ENCODE measurements around the gene CLEC3A. TPM values are rescaled to one million over a fixed set of nuclear protein-coding genes. Genes with fewer than 3 reads are reported as not detected.
"Not testable (repeated sequence)": the region's sequence is repeated elsewhere in the genome, so short reads cannot be mapped to it uniquely, and the experiment has no call there.

Gene CLEC3A
- total RNA-seq, 1 experiment from 2014 or later: 10.9 TPM

DNA sequence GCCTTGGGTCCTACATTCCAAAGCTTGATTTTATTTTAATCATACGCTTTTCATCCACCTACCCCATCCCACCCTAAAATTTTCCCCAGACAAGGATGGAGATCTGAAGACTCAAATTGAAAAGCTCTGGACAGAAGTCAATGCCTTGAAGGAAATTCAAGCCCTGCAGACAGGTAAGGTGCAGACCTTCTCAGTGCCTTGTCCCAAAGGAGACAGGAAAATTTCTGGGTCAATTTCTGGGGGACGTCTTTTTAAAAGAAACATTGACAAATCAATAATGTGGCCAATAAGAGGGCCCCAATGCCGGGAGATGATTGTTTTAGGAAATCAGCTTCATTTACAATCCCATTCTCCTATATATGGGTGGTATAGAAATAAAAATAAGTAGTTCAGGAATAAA is 5.7 kb downstream of the CLEC3A start:
- no peak for DNase-seq (ENCODE audit: low spot score)

DNA sequence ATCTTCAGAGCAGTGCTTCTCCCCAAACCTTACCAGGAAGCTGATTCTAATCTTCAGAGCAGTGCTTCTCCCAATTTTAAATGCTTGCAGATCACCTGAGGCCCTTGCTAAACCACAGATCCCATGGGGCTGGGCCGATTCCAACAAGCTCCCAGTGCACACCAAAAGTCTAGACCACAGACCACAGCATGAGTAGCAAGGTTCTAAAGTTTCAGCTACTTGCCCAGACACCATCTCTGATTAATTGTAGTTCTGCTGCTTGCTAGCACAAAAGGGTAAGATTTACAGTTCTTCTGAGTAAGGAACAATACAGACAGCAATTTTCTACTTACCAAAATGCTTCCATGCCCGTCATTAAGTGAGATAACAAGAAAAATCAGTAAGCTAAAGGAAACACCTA is 12.2 kb downstream of the CLEC3A start:
- DNase-seq (ENCODE audit: low spot score): peak; percentile 84

DNA sequence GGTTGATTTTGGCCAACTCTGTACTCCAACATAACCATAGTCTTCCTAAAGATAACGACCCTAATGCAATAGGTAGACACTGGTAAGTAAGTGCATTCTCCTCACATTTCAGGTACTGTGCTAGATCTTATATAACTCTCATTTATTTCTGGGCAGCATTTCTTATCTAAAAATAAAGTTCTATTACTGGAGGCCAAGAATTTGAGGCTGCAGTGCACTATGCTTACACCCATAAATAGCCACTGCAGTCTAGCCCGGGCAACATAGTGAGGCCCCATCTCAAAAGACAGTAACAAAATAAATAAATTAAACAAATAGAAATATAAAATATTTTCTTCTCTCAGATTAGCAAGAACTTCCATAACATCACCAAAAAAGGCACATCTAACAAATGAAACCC is 12.7 kb downstream of the CLEC3A start:
- no peak for DNase-seq (ENCODE audit: low spot score)

DNA sequence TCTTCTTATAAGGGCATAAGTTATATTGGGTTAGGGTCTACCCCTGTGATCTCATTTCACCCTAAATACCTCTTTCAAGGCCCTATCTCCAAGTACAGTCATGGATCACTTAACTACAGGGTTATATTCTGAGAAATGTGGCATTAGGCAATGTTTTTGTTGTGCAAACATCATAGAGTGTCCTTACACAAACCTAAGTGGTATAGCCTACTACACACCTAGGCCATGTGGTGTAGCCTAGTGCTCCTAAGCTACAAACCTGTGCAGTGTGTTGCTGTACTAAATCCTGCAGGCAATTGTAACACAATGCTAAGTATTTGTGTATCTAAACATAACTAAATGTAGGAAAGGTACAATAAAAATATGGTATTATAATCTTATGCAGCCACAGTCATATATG is 18.0 kb downstream of the CLEC3A start:
- no peak for DNase-seq (ENCODE audit: low spot score)

DNA sequence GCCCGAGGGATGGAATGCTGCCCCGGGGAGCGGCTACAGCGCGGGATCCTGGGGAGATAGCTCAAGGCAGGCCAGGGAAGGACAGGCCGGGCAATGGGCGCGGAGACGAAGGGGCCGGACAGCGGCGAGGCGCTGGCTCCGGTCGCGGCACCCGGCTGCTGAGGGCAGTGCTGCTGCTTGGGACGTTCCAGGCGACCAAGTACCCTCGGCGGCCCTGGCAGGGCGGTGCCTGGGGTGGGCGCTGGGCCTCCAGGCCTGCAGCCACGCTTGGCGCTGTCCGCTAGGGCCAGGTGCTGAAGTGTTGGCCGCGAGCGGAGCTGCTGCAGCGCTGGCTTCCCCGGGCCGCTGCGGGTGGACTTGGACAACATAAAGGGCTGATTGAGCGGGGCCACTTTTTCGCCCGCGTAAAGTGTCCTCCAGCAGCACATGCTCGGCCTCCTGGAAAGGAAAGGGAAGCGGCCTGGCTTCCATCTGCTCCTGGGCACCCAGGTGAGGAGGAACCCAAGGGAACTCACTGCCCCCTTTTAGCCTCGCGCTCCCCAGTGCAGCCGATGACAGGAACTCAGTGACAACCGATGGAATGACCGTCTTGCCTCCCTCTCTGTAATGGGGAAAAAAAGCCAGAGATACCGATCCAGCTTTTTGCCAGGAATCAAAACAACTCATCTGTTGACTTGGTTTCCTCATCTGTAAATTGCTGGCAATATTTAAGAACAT is 23.7 kb downstream of the CLEC3A start:
- DNase-seq (ENCODE audit: low spot score): peak; percentile 18

DNA sequence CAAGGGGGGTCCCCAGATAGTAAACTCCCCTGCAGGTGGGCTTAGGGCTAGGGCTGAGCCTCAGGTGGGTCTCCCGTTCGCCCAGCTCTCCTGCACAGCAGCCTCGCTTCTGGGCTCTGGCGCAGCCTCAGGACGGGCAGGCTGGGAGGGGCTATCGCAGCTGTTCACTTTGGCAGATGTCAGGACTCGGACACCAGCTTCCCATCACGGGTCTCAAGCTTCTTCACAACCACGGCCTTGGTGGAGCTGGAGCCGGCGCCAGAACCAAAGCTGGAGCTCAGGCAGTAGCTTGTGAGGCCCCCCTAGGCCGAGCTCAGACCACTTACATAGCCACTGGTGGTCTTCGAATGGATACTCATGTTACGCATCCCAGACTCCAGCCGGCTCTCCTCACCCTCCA is 26.0 kb downstream of the CLEC3A start:
- DNase-seq (ENCODE audit: low spot score): no peak

DNA sequence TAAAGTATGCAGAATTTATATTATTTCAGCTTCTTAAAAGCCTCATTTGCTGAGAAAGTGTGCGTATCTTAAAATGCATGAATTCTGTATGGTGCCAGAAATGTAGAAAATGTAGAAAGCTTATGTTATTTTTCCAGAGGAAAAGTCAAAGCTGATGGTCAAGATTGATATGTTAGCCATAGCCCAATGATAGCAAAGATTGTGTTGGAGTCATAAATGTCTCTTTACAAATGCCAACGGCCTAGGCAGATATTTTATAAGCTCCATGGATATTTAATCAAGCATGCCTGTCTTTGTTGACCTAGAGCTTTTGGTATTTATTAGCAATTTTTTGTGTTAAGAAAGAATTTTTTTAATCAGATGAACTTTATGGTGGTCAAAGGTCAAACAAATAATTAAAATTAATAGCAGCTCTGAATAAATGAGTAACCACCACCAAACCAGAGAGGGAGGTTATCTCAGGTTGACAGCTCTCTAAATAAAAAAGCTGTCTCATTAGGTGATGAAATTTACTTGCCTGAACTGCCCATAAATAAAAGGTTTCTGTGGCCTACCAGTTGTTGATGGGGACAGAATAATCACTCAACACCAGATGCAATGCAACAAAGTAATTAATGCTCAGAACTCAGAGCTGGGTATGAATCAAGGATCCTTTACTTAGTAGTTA is 28.5 kb downstream of the CLEC3A start:
- no peak for DNase-seq (ENCODE audit: low spot score)

DNA sequence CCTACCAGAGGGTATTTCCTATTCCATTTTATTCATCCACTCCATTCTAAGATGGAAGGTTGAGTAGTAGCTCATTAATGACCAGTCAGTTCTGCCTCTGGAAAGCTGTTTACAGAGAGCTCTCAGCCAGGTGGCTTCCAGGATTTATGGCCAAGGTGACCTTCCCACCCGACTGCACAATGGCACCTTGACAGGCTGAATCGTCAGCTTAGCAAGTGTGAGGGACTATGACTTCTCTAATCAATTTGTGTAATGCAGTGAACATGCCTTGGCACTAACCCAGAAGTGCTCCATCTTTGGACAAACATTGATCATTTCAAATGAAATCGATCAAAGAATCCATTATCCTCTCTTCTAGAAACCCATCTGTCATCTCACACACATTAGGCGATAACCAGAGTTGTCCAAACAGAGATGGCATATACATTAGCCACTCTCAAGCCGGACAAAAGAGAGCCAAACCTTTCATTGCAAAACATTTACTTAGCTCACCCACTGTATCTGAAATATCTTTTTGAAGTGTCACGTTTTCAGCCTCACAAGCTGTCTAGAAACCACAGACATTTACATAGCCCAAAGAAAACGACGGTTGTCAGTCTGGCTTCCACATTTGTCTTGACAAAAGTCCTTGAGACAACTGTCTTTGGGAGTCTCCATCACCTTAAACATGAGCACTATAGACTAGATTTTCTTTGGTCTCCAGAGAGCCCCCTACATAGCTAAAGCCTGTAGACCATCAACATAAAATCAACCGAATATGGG is 35.6 kb downstream of the CLEC3A start:
- DNase-seq (ENCODE audit: low spot score): no peak

DNA sequence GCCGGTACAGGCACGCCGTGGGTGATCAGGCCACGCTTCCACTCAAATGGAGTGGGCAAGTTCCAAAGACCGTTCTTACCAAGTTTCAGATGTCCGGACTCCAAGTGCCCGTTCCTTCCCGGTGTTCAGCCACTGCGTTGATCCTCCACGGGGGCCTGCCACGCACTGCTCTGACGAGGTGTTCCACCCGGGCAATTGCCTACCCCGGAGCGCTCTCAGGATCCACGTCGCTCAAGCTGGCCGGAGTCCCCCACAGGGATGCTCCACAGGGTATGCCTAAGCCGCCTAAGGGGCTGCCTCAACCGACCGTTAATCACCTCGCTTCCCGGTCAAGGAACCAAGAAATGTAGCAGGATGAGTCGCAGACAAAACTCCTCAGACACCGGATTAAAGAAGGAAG is 37.5 kb downstream of the CLEC3A start:
- DNase-seq (ENCODE audit: low spot score): not testable (repeated sequence)

DNA sequence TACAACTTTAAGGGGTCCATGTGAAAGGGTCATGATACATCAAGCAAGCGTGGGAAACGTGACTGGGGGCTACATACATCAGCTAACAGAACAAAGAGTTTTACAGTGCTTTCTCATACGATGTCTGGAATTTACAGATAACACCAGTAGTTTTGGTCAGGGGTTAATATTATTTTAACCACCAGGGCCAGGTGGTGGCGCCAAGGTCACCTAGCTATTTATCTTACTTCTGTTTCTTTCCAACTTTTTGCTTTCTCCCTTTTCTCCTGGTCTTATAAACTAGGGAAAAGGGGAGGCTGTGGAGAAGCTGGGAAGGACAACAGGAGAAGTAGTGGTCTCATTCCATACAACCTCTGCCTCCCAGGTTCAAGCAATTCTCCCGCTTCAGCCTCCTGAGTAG is 37.9 kb downstream of the CLEC3A start:
- DNase-seq (ENCODE audit: low spot score): no peak

DNA sequence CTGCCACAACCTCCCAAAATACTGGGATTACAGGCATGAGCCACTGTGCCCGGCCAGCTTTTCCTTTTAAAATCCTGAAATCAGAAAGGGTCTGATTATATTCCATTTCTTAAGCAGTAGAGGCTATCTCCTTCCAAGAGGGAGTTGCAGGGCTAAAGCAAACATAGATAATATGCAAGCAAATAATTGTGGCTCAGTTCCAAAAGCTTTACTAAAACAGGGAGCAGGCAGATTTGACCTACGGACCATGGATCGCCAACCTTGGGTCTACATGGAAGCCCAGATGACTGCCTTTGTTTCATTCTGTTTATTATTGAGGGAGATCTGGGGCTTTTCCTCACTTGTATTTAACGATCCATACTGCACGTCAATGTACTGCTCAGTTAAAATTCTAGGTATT is 38.5 kb downstream of the CLEC3A start:
- DNase-seq (ENCODE audit: low spot score): no peak

DNA sequence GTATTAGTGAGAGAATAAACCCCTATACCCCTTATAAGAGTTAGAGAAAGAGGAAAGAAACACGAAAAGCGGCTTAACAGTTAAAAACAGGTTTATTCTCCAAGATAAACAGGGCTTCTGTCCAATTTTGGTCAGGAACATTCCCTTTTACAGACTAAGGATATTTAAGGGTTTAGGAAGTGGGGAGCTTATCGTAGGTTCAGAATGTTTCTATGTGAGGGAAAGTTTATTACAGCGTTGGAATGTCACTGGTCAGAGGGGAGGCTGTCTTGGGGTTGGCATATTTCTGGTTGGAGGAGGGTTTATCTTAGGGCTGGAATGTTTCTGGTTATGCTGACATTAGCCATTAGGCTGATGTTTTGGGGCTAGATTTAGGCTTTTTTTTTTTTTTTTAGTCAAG is 43.0 kb downstream of the CLEC3A start:
- peak; percentile 59 for DNase-seq (ENCODE audit: low spot score)

DNA sequence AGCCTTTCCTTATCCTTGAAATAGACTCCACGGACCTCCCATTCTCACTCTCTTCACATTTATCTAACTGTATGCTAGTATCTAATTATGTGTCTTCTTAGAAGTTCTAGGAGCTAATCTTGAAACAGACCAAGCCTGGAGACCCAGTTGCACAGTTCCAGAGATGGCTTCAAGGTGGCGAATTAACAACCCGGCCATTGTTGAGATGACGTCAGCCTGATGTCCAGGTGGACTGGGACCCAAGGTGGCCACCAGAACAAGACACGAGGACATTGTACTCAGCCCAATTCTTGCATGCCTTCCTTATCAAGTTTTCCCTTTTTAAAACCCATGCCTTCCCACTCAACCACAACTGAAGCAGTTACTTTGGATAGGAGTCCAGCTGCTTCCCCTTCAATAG is 47.6 kb downstream of the CLEC3A start:
- no peak for DNase-seq (ENCODE audit: low spot score)

DNA sequence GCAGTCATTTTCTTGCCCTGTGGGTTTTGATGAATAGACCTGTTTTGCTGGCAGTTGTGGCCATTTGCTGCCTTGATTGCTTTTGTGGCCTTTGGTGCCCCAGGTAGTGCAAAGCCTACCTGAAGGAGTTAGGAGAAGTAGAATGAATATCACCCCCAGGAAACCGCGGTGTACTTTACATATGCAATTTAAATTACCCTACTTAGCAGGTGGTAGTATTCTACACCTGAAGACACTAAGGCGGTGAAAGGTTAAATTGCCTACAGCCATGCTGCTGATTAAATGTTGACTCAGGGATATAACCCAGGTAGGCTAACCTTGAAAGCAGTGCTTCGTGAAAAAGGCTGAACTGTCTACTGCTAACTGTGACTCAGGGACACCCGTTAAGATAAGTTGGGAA is 49.9 kb downstream of the CLEC3A start:
- no peak for DNase-seq (ENCODE audit: low spot score)

DNA sequence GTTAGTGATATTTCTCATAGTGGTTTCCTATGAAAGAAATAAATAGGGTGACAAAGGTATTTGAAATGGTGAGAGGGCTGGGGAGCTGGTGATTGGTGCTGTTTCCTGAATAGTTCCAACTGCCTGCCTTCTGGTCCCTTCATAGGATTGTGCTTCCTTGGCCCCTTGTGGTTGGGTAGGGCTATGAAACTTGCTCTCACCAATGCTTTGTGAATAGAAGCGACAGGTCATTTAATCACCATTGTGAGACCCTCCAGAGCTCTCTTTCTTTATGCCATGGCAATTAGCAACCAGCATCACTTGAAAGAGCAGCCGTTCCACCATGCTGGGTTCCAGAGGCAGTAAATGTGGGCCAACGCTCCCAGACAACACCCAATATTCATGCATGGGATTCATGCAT is 53.5 kb downstream of the CLEC3A start:
- DNase-seq (ENCODE audit: low spot score): no peak

DNA sequence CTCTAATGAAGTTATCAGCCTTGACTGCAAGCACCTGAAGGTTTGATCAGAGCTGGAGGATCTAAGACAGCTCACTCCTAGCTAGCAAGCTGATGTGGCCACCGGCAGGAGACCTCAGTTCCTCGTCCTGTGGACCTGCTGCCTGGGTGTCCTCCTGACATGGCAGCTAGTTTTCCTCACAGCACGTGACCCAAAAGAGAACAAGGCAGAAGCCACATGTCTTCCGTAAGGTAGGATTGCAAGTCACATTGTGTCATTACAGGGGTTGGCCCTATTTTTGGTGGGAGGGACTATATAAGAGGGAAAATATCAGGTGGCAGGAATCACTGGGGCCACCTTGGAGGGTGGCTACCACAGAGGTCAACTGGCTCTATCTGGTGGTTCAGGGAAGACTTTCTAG is 59.0 kb downstream of the CLEC3A start:
- DNase-seq (ENCODE audit: low spot score): no peak

Other genes with a start within 250 kb of the CLEC3A start
- gene VAT1L, start 234.0 kb upstream of the CLEC3A start, total RNA-seq (2014; rRNA removed; shearing (Covaris generic)): 6.1 and 6.4 TPM in 2 replicates
- gene WWOX, start 77.1 kb downstream of the CLEC3A start, total RNA-seq (2014; rRNA removed; shearing (Covaris generic)): 23.0 and 25.4 TPM in 2 replicates